Measurements from ENCODE around the gene SPAG7.

Gene SPAG7, protein sequence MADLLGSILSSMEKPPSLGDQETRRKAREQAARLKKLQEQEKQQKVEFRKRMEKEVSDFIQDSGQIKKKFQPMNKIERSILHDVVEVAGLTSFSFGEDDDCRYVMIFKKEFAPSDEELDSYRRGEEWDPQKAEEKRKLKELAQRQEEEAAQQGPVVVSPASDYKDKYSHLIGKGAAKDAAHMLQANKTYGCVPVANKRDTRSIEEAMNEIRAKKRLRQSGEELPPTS

GRCh38 chr17:4967539-4968485 is at the start of gene SPAG7:
SPAG7 (minus strand) TSS chr17:4967817; CDS start chr17:4967804, 13 bp downstream.
- peaks cover 17% of the 10 kb centered on the region for H3K4me1 ChIP-seq (ENCODE audit: control insufficient read depth, low read depth, low read length)
- H3K4me3 ChIP-seq (ENCODE audit: low read length): peak within 1 kb of the TSS; percentile 92
- no peaks in the 10 kb centered on the region for H3K9me3 ChIP-seq (ENCODE audit: control insufficient read depth, low read depth, low read length)

GRCh38 chr17:5014357-5014756 is 46.7 kb upstream of the SPAG7 start:
- Histone ChIP-seq H3K9ac (ENCODE audit: low read length) (no peak overlapping the region), H3K27ac (ENCODE audit: low read length) (no peak overlapping the region), H3K9me3 (ENCODE audit: control insufficient read depth, low read depth, low read length) (no peaks in the 10 kb centered on the region), H3K36me3 (ENCODE audit: control insufficient read depth, low read depth, low read length) (peaks cover 41% of the 10 kb centered on the region), H3K4me3 (ENCODE audit: low read length) (no peak overlapping the region), H3K27me3 (ENCODE audit: control insufficient read depth, insufficient read depth, low read length) (no peaks in the 10 kb centered on the region), H3K4me1 (ENCODE audit: control insufficient read depth, low read depth, low read length) (no peaks in the 10 kb centered on the region)

More at GRCh38 chr17:4967539-4968485, at the start of gene SPAG7:
- H3K27ac ChIP-seq (ENCODE audit: low read length): peak within 1 kb of the TSS; percentile 89
- H3K36me3 ChIP-seq (ENCODE audit: control insufficient read depth, low read depth, low read length): peaks cover 4% of the 10 kb centered on the region
- H3K27me3 ChIP-seq (ENCODE audit: control insufficient read depth, insufficient read depth, low read length): peaks cover 10% of the 10 kb centered on the region
- H3K9ac ChIP-seq (ENCODE audit: low read length): peak within 1 kb of the TSS; percentile 91

DNA sequence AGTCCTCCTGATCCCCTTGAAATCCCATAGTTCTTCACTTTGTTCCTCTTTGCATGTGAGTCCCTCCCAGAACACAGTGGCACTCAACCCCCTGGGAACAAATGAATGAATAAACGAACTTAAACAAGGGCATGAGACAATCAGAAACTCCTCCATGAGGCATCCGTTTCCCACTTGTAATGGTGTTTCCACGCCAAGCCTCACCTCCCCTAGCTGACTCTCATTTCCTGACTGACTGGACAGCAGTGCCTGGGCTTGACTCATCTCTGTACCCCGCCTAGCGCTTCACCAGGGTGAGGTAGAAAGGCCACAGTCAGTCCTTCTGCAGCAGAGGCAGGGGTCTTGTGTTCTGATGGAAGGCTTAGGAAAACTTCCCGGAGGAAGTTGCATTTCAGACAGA is 44.3 kb upstream of the SPAG7 start:
- no peaks in the 10 kb centered on the region for H3K9me3 ChIP-seq (ENCODE audit: control insufficient read depth, low read depth, low read length)
- H3K4me3 ChIP-seq (ENCODE audit: low read length): no peak overlapping the region
- no peak overlapping the region for H3K9ac ChIP-seq (ENCODE audit: low read length)
- no peak overlapping the region for H3K27ac ChIP-seq (ENCODE audit: low read length)
- peaks cover 56% of the 10 kb centered on the region for H3K36me3 ChIP-seq (ENCODE audit: control insufficient read depth, low read depth, low read length)
- no peaks in the 10 kb centered on the region for H3K27me3 ChIP-seq (ENCODE audit: control insufficient read depth, insufficient read depth, low read length)
- no peaks in the 10 kb centered on the region for H3K4me1 ChIP-seq (ENCODE audit: control insufficient read depth, low read depth, low read length)

DNA sequence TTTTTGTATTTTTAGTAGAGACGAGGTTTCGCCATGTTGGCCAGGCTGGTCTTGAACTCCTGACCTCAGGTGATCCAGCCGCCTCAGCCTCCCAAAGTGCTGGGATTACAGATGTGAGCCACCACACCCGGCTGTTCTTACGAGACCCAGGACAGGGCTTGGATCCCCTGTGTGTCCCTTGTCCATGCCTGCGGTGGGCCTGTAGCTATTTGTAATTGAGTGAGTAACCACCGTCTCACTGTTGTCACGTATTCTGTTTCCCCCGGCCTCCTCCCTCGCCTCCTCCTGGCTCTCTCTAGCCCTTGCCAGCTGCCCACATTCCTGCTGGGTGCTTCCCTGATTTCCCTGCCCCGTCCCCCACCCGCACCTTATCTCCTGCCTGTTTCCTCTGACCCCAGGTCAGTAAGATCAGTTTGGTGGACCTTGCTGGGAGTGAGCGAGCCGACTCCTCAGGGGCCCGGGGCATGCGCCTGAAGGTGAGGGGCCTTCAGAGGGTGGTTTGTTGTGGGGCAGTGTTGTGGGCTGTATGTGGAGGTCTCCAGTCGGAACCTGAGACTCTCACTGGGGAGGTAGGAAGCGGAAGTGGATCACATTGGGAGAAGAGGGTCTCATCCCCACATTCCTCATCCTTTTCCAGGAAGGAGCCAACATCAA is 35.7 kb upstream of the SPAG7 start:
- Histone ChIP-seq H3K4me1 (ENCODE audit: control insufficient read depth, low read depth, low read length) (peaks cover 16% of the 10 kb centered on the region), H3K36me3 (ENCODE audit: control insufficient read depth, low read depth, low read length) (peaks cover 62% of the 10 kb centered on the region)

DNA sequence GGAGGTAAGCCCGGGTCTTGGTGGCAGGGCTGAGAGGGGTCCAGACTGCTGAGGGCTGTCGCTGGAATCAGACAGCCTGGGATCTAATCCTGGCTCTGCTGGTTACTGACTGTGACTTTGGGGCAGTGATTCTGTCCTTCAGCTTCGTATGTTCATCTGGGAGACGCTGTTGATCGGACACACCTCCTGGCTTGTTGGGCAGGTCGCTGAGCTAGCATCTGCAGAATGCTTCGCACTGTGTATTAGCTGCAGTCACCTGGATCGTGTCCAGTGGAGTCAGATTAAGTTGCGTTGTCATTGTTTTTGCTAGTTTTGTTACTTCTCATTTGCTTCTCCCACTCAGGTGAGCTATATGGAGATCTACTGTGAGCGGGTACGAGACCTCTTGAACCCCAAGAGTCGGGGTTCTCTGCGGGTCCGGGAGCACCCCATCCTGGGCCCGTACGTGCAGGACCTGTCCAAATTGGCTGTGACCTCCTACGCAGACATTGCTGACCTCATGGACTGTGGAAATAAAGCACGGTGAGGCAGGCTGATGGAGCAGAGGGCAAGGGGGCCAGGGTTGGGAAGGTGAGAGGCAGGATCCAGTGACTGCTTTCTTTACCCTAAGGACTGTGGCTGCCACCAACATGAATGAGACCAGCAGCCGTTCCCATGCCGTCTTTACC is 34.6 kb upstream of the SPAG7 start:
- Histone ChIP-seq H3K27me3 (ENCODE audit: control insufficient read depth, insufficient read depth, low read length) (no peaks in the 10 kb centered on the region), H3K9me3 (ENCODE audit: control insufficient read depth, low read depth, low read length) (no peaks in the 10 kb centered on the region), H3K9ac (ENCODE audit: low read length) (no peak overlapping the region), H3K27ac (ENCODE audit: low read length) (no peak overlapping the region), H3K36me3 (ENCODE audit: control insufficient read depth, low read depth, low read length) (peaks cover 51% of the 10 kb centered on the region), H3K4me3 (ENCODE audit: low read length) (no peak overlapping the region), H3K4me1 (ENCODE audit: control insufficient read depth, low read depth, low read length) (peaks cover 16% of the 10 kb centered on the region)

More for the DNA sequence above, 35.7 kb upstream of the SPAG7 start:
- H3K27ac ChIP-seq (ENCODE audit: low read length): no peak overlapping the region
- H3K9me3 ChIP-seq (ENCODE audit: control insufficient read depth, low read depth, low read length): no peaks in the 10 kb centered on the region
- no peaks in the 10 kb centered on the region for H3K27me3 ChIP-seq (ENCODE audit: control insufficient read depth, insufficient read depth, low read length)
- H3K4me3 ChIP-seq (ENCODE audit: low read length): no peak overlapping the region
- H3K9ac ChIP-seq (ENCODE audit: low read length): no peak overlapping the region

GRCh38 chr17:5000237-5000639 is 32.6 kb upstream of the SPAG7 start:
- H3K9ac ChIP-seq (ENCODE audit: low read length): no peak overlapping the region
- H3K4me1 ChIP-seq (ENCODE audit: control insufficient read depth, low read depth, low read length): peaks cover 16% of the 10 kb centered on the region
- no peaks in the 10 kb centered on the region for H3K9me3 ChIP-seq (ENCODE audit: control insufficient read depth, low read depth, low read length)
- H3K36me3 ChIP-seq (ENCODE audit: control insufficient read depth, low read depth, low read length): peaks cover 40% of the 10 kb centered on the region
- H3K27me3 ChIP-seq (ENCODE audit: control insufficient read depth, insufficient read depth, low read length): peaks cover 14% of the 10 kb centered on the region
- no peak overlapping the region for H3K27ac ChIP-seq (ENCODE audit: low read length)
- no peak overlapping the region for H3K4me3 ChIP-seq (ENCODE audit: low read length)

DNA sequence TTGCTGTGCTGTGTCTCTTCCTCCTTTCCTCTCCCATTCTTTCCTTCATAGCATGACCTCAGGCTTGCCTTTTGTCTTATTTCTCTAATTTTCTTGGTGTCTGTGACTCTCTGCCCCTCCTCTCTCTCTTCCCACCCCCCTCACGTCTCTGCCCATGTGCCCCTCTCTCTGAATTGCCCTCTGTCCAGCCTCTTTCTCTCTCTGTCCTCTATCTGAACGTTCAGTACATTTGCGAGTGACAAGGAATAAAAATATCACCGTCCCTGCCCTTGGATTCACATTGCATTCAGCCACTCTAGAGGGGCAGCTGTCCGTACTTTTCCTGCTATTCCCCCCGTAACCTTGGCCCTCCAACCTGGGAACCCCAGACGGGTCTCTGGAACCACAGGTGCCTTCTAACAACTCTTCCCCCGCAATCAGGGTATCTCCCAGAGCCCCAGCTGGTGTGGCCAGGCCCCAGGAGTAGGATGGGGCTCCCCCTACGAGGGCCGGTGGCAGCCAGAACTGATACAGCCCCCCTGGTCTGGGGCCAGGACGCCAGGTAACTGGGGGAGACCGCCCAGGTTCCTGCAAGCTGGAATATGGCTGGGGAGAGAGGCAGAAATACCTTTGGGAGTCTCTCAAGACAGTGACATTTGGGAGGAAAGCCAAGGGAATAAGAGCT is 31.9 kb upstream of the SPAG7 start:
- H3K36me3 ChIP-seq (ENCODE audit: control insufficient read depth, low read depth, low read length): peaks cover 33% of the 10 kb centered on the region
- H3K9ac ChIP-seq (ENCODE audit: low read length): peak overlapping the region; percentile 9
- H3K4me3 ChIP-seq (ENCODE audit: low read length): peak overlapping the region; percentile 87
- H3K4me1 ChIP-seq (ENCODE audit: control insufficient read depth, low read depth, low read length): peaks cover 16% of the 10 kb centered on the region
- no peaks in the 10 kb centered on the region for H3K9me3 ChIP-seq (ENCODE audit: control insufficient read depth, low read depth, low read length)
- no peak overlapping the region for H3K27ac ChIP-seq (ENCODE audit: low read length)
- H3K27me3 ChIP-seq (ENCODE audit: control insufficient read depth, insufficient read depth, low read length): peaks cover 14% of the 10 kb centered on the region

DNA sequence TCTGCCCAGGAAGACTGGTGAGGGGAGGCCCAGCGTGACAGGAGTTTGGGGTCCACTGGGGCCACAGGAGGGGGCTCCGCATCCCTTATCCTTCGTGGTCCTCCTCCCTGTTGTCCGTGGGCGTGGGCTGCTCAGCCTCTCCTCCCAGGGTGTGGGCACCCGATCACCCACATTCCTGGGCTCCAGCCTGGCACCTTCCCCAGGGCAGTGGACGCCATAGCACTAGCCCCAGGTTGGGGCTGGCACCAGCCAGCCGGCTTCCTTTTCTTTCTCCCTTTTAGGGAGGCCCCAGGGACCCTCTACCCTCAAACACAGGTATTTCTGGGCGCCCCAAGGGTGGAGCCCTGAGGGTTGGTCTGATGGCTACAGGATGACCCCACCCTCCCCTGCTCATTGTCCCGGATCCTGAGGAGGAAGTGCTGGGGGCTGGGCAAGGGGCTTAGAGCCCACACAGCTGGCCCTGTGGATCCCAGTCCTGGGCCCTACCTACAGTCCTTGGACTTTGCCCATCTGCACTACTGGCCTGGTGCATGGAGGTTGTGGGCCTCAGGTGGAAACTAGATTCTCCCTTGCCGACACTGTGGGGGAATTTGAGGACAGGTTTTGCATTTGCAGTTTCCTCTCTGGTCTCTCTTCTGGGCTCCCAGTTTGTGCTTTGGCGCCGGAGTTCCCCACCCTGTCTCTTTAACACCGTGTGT is 31.3 kb upstream of the SPAG7 start:
- Histone ChIP-seq H3K4me3 (ENCODE audit: low read length) (peak overlapping the region; percentile 87), H3K9ac (ENCODE audit: low read length) (peak overlapping the region; percentile 68), H3K27me3 (ENCODE audit: control insufficient read depth, insufficient read depth, low read length) (peaks cover 18% of the 10 kb centered on the region), H3K36me3 (ENCODE audit: control insufficient read depth, low read depth, low read length) (peaks cover 26% of the 10 kb centered on the region), H3K9me3 (ENCODE audit: control insufficient read depth, low read depth, low read length) (no peaks in the 10 kb centered on the region), H3K4me1 (ENCODE audit: control insufficient read depth, low read depth, low read length) (peaks cover 16% of the 10 kb centered on the region), H3K27ac (ENCODE audit: low read length) (no peak overlapping the region)

DNA sequence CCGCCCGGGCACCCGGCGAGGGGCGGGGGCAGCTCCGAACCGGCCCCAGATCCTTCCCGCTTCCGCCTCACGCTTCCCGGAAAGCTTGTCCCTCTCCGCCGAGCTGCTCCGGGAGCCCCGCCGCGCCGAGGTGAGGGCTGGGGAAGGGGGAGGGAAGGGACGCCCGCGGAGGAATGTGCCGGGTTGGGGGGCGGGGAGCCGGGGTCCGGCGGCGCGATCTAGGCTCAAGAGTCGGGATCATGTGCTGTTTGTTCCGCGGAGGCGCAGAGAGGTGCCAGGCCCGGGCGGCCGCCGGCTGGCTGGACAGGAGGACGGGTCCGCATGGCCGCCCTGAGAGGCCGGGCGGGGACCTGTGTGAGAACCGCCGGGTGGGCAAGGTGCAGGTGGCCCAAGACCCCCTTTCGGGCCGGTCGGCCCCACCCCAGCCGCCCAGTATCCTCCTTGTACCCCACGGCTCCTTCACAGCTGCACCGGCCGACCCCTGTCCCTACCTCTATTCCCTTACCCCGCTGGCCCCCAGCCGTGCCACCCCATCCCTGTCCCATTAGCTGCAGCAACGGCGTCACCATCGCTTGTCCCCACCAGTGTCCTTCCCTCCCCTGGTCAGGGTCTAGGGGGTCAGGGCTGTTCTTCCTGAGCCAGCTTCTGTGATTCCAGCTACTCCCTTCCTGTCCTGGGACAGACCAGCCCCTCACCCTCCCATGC is 30.6 kb upstream of the SPAG7 start:
- H3K9me3 ChIP-seq (ENCODE audit: control insufficient read depth, low read depth, low read length): no peaks in the 10 kb centered on the region
- peaks cover 19% of the 10 kb centered on the region for H3K36me3 ChIP-seq (ENCODE audit: control insufficient read depth, low read depth, low read length)
- H3K4me3 ChIP-seq (ENCODE audit: low read length): peak overlapping the region; percentile 87
- H3K9ac ChIP-seq (ENCODE audit: low read length): peak overlapping the region; percentile 68
- peaks cover 18% of the 10 kb centered on the region for H3K27me3 ChIP-seq (ENCODE audit: control insufficient read depth, insufficient read depth, low read length)
- peaks cover 16% of the 10 kb centered on the region for H3K4me1 ChIP-seq (ENCODE audit: control insufficient read depth, low read depth, low read length)
- H3K27ac ChIP-seq (ENCODE audit: low read length): no peak overlapping the region

All from iPS-18a (cell line).